ENCODE measurements around the gene ADCY2. TPM values are rescaled to one million over a fixed set of nuclear protein-coding genes. Genes with fewer than 3 reads are reported as not detected.
A peak's percentile ranks its signal among the peaks of the same experiment; 100 is the strongest.

The ADCY2 gene
- polyA plus RNA-seq, 1 experiment: not detected

DNA sequence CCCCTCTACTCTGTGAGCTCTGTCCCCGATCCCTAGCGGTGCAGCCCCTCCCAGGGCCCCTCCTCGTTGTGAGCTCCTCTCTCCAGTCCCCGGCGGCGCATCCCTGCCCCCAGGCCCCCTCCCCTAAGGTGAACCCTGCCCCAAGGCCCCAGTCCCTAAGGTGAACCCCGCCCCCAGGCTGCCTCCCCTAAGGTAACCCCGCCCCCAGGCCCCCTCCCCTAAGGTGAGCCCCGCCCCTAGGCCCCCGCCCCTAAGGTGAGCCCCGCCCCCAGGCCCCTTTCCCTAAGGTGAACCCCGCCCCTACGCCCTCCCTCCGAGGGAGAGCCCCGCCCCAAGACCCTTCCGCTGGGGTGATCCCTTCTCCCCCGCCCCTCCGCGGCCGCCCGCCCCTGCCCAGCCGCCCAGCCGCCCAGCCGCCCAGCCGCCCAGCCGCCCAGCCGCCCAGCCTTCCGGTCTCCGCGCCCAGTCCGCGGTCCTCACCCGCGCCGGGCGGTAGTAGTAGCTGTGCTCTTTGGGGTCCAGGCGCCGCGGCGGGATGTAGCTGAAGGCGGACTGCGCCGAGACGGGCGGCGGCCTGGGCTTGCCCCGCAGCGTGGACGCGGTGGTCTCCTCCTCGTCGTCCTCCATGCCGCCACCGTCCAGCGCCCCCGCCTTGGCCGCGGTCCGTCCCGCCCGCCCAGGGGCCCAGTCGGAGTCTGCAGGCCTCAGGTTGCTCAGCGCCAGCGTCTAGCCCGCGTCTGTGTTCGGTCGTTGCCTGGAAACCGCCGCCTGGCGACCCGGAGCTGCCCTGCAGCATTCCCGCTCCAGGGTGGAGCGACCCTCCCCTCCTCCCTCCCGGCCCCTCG, 454.7 kb downstream of the ADCY2 start, which contains the start of gene CFAP90:
Gene CFAP90, minus strand, starts transcription at position 739 of the 845 bp plus-strand sequence. Its CDS starts 112 bp downstream, at position 627.
- DNase-seq (ENCODE audit: low read depth, low spot score): no peak
- TF ChIP-seq, protein P1, sequence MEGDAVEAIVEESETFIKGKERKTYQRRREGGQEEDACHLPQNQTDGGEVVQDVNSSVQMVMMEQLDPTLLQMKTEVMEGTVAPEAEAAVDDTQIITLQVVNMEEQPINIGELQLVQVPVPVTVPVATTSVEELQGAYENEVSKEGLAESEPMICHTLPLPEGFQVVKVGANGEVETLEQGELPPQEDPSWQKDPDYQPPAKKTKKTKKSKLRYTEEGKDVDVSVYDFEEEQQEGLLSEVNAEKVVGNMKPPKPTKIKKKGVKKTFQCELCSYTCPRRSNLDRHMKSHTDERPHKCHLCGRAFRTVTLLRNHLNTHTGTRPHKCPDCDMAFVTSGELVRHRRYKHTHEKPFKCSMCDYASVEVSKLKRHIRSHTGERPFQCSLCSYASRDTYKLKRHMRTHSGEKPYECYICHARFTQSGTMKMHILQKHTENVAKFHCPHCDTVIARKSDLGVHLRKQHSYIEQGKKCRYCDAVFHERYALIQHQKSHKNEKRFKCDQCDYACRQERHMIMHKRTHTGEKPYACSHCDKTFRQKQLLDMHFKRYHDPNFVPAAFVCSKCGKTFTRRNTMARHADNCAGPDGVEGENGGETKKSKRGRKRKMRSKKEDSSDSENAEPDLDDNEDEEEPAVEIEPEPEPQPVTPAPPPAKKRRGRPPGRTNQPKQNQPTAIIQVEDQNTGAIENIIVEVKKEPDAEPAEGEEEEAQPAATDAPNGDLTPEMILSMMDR (IDR thresholded peaks at IDR 0.05; ENCODE audit: low read depth, low read length): peak; percentile 56
- Histone ChIP-seq H3K27ac (ENCODE audit: low read depth, low read length) (no peak within 1 kb of the TSS), H3K27me3 (ENCODE audit: control insufficient read depth, insufficient read depth, low read length) (peaks cover 26% of the 10 kb centered on the region), H3K9me3 (ENCODE audit: control insufficient read depth, insufficient read depth, low read length) (peaks cover 5% of the 10 kb centered on the region; the same call in 1 of the 2 replicates), H3K4me3 (ENCODE audit: low read depth, low read length) (peak within 1 kb of the TSS; percentile 59)
- ChIA-PET POLR2A (interaction anchor here (0.8 kb wide), 1 partner anchor 18 kb away, joined by 3 read pairs; the partner anchor contains the start of genes FASTKD3 and MTRR), CTCF (interaction anchor here (0.6 to 1.1 kb wide), 5 partner anchors 9 to 464 kb away, joined by 3 to 5 read pairs (median 3); partner anchors contain the start of genes FASTKD3 and MTRR)

DNA sequence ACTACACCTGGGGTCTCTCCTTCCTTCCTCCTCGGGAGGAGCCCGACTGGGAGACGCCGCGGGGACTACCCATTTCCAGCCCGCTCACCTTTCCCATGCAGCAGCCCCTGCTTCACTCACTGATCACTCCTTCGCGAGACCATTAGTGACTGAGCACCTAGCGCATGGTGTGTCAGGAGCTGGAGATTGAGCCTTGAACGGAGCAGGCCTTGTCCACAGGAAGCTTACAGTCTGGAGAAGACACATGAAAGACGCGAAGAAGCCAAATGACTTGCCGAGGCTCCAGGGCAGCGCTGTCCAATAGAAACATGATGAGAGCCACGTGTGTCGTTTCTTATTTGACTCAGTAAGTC, 455.3 kb downstream of the ADCY2 start:
- TF ChIP-seq, protein P1 (IDR thresholded peaks at IDR 0.05; ENCODE audit: low read depth, low read length): no peak
- Histone ChIP-seq H3K27ac (ENCODE audit: low read depth, low read length) (no peak overlapping the region), H3K27me3 (ENCODE audit: control insufficient read depth, insufficient read depth, low read length) (peaks cover 26% of the 10 kb centered on the region), H3K9me3 (ENCODE audit: control insufficient read depth, insufficient read depth, low read length) (peaks cover 5% of the 10 kb centered on the region; the same call in 1 of the 2 replicates), H3K4me3 (ENCODE audit: low read depth, low read length) (peak overlapping the region; percentile 59)
- POLR2A ChIA-PET: interaction anchor here (0.8 kb wide), 1 partner anchor 18 kb away, joined by 3 read pairs; the partner anchor contains the start of genes FASTKD3 and MTRR
- CTCF ChIA-PET: interaction anchor here (0.6 to 0.9 kb wide), 4 partner anchors 18 to 464 kb away, joined by 3 to 5 read pairs (median 3); partner anchors contain the start of genes FASTKD3 and MTRR
- DNase-seq (ENCODE audit: low read depth, low spot score): no peak

DNA sequence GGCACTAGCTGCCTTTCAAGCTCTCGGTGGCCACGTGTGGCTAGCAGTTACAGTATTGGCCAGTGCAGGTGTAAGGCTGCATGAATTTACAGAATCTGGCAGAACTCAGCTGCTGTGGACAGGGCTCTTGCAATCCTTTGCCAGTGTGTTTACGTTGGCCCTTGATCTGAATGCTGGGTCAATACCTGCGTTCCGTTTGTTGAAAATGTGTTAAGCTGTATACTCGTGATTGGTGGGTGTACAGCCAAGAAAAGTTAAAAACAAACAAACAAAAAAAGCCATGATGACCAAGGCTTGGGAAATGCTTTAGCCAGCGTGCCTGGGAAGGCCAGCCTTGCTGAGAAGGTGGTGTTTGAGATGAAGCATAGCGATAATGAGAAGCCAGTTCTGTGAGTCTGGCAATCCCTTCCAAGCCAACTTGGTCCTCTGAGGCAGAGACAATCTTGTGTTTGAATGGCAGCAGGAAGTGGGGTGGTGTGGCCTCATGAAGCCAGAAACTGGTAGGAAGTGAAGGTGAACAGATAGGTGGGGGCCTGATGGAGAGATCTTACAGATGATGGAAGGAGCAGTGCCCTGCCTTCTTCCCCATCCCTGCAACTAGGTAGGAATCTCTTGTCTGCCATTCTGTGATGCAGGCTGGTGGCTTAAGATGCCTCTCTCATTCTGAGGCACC, 455.8 kb downstream of the ADCY2 start:
- TF ChIP-seq, protein P1 (IDR thresholded peaks at IDR 0.05; ENCODE audit: low read depth, low read length): no peak
- peaks cover 5% of the 10 kb centered on the region; the same call in 1 of the 2 replicates for H3K9me3 ChIP-seq (ENCODE audit: control insufficient read depth, insufficient read depth, low read length)
- peaks cover 26% of the 10 kb centered on the region for H3K27me3 ChIP-seq (ENCODE audit: control insufficient read depth, insufficient read depth, low read length)
- no peak overlapping the region for H3K4me3 ChIP-seq (ENCODE audit: low read depth, low read length)
- no peak overlapping the region for H3K27ac ChIP-seq (ENCODE audit: low read depth, low read length)
- DNase-seq (ENCODE audit: low read depth, low spot score): no peak
- POLR2A ChIA-PET: interaction anchor here (0.8 kb wide), 1 partner anchor 17 kb away, joined by 3 read pairs; the partner anchor contains the start of genes FASTKD3 and MTRR
- CTCF ChIA-PET: interaction anchor here (0.6 to 0.8 kb wide), 3 partner anchors 22 to 465 kb away, joined by 3 to 5 read pairs (median 3); no protein-coding TSS in a partner anchor

DNA sequence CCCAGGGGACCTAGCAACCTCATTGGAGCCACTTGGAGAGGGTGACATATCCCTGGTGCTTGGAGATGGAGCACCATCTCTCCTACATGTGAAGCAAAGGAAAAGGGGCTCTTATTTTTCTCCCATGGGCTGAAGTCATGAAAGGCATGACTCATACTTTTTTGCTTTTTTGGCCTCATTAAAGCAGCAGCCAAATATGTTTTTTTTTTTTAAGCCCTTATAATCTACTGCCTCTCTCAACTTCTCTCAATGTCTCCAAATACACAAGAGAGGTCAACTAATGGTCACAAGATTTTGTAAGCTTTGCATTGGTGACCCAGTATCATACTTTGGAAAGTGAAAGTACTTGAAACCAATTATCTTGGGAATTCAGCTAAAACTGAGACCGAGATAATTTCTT, 456.6 kb downstream of the ADCY2 start:
- TF ChIP-seq, protein P1 (IDR thresholded peaks at IDR 0.05; ENCODE audit: low read depth, low read length): no peak
- POLR2A ChIA-PET: no interaction called here
- CTCF ChIA-PET: no interaction called here

More for the DNA sequence above, 456.6 kb downstream of the ADCY2 start:
- no peak overlapping the region for H3K27ac ChIP-seq (ENCODE audit: low read depth, low read length)
- H3K27me3 ChIP-seq (ENCODE audit: control insufficient read depth, insufficient read depth, low read length): peaks cover 26% of the 10 kb centered on the region
- peaks cover 5% of the 10 kb centered on the region; the same call in 1 of the 2 replicates for H3K9me3 ChIP-seq (ENCODE audit: control insufficient read depth, insufficient read depth, low read length)
- DNase-seq (ENCODE audit: low read depth, low spot score): no peak
- H3K4me3 ChIP-seq (ENCODE audit: low read depth, low read length): no peak overlapping the region
